ENCODE measurements around the gene RNF38. TPM values are rescaled to one million over a fixed set of nuclear protein-coding genes. Genes with fewer than 3 reads are reported as not detected.

Gene RNF38
- total RNA-seq, 1 experiment from 2014 or later, result 18.1 TPM

DNA sequence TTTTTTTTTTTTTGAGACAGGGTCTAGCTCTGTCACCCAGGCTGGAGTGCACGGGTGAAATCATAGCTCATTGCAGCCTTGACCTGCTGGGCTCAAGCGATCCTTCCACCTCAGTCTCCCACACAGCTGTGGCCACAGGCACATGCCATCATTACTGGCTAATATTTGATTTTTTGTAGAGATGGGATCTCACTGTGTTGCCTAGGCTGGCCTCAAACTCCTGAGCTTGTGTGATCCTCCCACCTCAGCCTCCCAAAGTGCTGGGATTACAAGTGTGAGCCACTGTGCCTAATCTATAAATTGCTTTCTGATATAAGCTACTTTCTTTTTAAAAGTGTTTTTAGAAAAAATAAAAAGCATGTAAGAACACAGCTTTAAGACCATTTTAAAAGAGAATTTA, 85.3 kb downstream of the RNF38 start:
- Histone ChIP-seq H3K4me3 (replicated peaks in 1 of 2; ENCODE audit: low read depth in 1 of 2, low read length in 2 of 2) (no peak overlapping the region), H3K27ac (ENCODE audit: low read depth, low read length) (no peak overlapping the region), H3K9me2 (ENCODE audit: insufficient read depth) (no peaks in the 10 kb centered on the region), H3K36me3 (ENCODE audit: control insufficient read depth in 1 of 2, insufficient read depth in 2 of 2, low read length in 2 of 2) (no peaks in the 10 kb centered on the region), H3K4me1 (ENCODE audit: control insufficient read depth in 1 of 2, insufficient read depth in 2 of 2, low read length in 2 of 2) (peaks cover 13 to 16% of the 10 kb centered on the region in 2 experiments; a peak in 3 of 4 replicates), H3K9me3 (ENCODE audit: control insufficient read depth in 1 of 2, insufficient read depth in 1 of 2, low read depth in 1 of 2, low read length in 2 of 2) (no peaks in the 10 kb centered on the region), H3K9ac (ENCODE audit: low read length) (no peak overlapping the region), H4K20me1 (ENCODE audit: insufficient read depth) (no peaks in the 10 kb centered on the region), H3K79me2 (ENCODE audit: insufficient read depth, low read length) (no peaks in the 10 kb centered on the region), H3K27me3 (ENCODE audit: insufficient read depth, low read length) (no peaks in the 10 kb centered on the region), H3K4me2 (ENCODE audit: low read length) (no peak overlapping the region), H2AFZ (ENCODE audit: low read depth, low read length, poor library complexity, severe bottlenecking) (no peak overlapping the region)
- RAD21 ChIA-PET (ENCODE audit: low non-redundant PET in 1 of 2, low total read pairs in 2 of 2, uncharacterized antibody in 2 of 2, unreplicated experiment in 2 of 2), result no interaction called here
- no peak for ATAC-seq
- no TSS peak for BruUV-seq (replicated peaks)
- CTCF ChIA-PET, result interaction anchor here (0.9 to 1.1 kb wide), 2 partner anchors 9 to 15 kb away, joined by 3 read pairs; no protein-coding TSS in a partner anchor
- TF ChIP-seq FOSL1 (IDR thresholded peaks at IDR 0.05; ENCODE audit: low read depth), result no peak
- no peak for TF ChIP-seq RAD21 (IDR thresholded peaks at IDR 0.05; ENCODE audit: low read depth)
- TF ChIP-seq POLR2AphosphoS5 (IDR thresholded peaks at IDR 0.05; ENCODE audit: low read depth, low read length), result no peak
- no peak for TF ChIP-seq YY1 (IDR thresholded peaks at IDR 0.05; ENCODE audit: extremely low read depth, insufficient replicate concordance, low read depth, low read length)
- TF ChIP-seq MAX (IDR thresholded peaks at IDR 0.05), result no peak
- TF ChIP-seq JUND (IDR thresholded peaks at IDR 0.05), result no peak
- no peak for TF ChIP-seq TCF7L2 (IDR thresholded peaks at IDR 0.05; ENCODE audit: borderline replicate concordance, extremely low read depth, insufficient read depth, insufficient read length)
- no peak for TF ChIP-seq SP1 (IDR thresholded peaks at IDR 0.05; ENCODE audit: low read depth)
- no peak for TF ChIP-seq SRF (IDR thresholded peaks at IDR 0.05; ENCODE audit: low read depth)
- no peak for TF ChIP-seq POLR2A (IDR thresholded peaks at IDR 0.05; ENCODE audit: borderline replicate concordance, extremely low read depth, insufficient read depth, insufficient read length)
- TF ChIP-seq EZH2phosphoT487 (IDR thresholded peaks at IDR 0.05; ENCODE audit: borderline replicate concordance), result no peak
- POLR2A ChIA-PET, result no interaction called here
- no peak for DNase-seq (ENCODE audit: low read depth, low spot score)
- intact Hi-C loops (cut with micrococcal nuclease), result no loop called here
